ENCODE results near the gene EGFL8.
"Not testable (repeated sequence)": the region's sequence is repeated elsewhere in the genome, so short reads cannot be mapped to it uniquely, and the experiment has no call there.

GRCh38 chr6:32193096-32193495, 28.7 kb downstream of the EGFL8 start:
- TF ChIP-seq CTCF (IDR thresholded peaks at IDR 0.05 in 4 of 5, conservative IDR thresholded peaks at IDR 0.05 in 1 of 5); POLR2A (IDR thresholded peaks at IDR 0.05): not testable (repeated sequence)
